IMR-90 (cell line): ENCODE measurements around the gene ARHGAP21. TPM values are rescaled to one million over a fixed set of nuclear protein-coding genes. Genes with fewer than 3 reads are reported as not detected.
"Not testable (repeated sequence)": the region's sequence is repeated elsewhere in the genome, so short reads cannot be mapped to it uniquely, and the experiment has no call there.

Source experiments
- ATAC-seq: fragments of 200-7000 bp; cut with Tn5 transposase; 2 replicates; pipeline ENCODE4 v1.9.1; 2020; ENCODE audit warnings: low read depth, mild to moderate bottlenecking, moderate library complexity
- BruUV-seq: library from RNA; stranded (reverse); fragments of 400-500 nt; replicated peaks from 2 replicates; lab custom pipeline; 2021; lab: Mats Ljungman, UMichigan
- CTCF ChIA-PET: fragments of 300-600 bp; formaldehyde crosslinking; extraction: SDS; loops from one replicate; lab custom pipeline; 2021; ENCODE audit warnings: antibody characterized with exemption; lab: Yijun Ruan, JAX
- POLR2A ChIA-PET: fragments of 300-600 bp; sonication (Branson Sonifier 250); formaldehyde crosslinking; loops from one replicate; lab custom pipeline; 2022; ENCODE audit warnings: antibody characterized with exemption; ENCODE audit not compliant: unreplicated experiment; lab: Charles Lee
- DNase-seq: peaks from one replicate; pipeline ENCODE4 v3.0.0; 2013
- H2AFZ ChIP-seq: replicated peaks from 2 replicates; pipeline ENCODE3; 2013; ENCODE audit warnings: low read length, mild to moderate bottlenecking; ENCODE audit not compliant: poor library complexity
- H2AK5ac ChIP-seq: 2 replicates; pipeline ENCODE4 v1.6.1; 2013; ENCODE audit warnings: low read depth, low read length, inconsistent platforms
- H2AK9ac ChIP-seq: replicated peaks from 2 replicates; pipeline ENCODE3; 2013; ENCODE audit warnings: mild to moderate bottlenecking, low read depth, low read length, moderate library complexity; ENCODE audit not compliant: poor library complexity
- H2BK120ac ChIP-seq: 2 replicates; pipeline ENCODE4 v1.6.1; 2013; ENCODE audit warnings: low read depth, low read length, inconsistent platforms
- H2BK15ac ChIP-seq: 3 replicates; pipeline ENCODE4 v1.6.1; 2013; ENCODE audit warnings: low read depth, low read length, inconsistent platforms
- H2BK20ac ChIP-seq: 2 replicates; pipeline ENCODE4 v1.6.1; 2013; ENCODE audit warnings: low read depth, mild to moderate bottlenecking, inconsistent platforms, low read length, moderate library complexity
- H2BK5ac ChIP-seq: 2 replicates; pipeline ENCODE4 v1.6.1; 2013; ENCODE audit warnings: mild to moderate bottlenecking, low read depth, low read length, inconsistent platforms; ENCODE audit not compliant: poor library complexity, severe bottlenecking
- H3K14ac ChIP-seq: replicated peaks from 2 replicates; pipeline ENCODE4 v1.6.1; 2013; ENCODE audit warnings: low read depth, low read length, inconsistent platforms
- H3K18ac ChIP-seq: 2 replicates; pipeline ENCODE4 v1.6.1; 2013; ENCODE audit warnings: low read depth, low read length, control low read depth
- H3K23ac ChIP-seq: 2 replicates; pipeline ENCODE4 v1.6.1; 2013; ENCODE audit warnings: low read depth, low read length, inconsistent platforms
- H3K27ac ChIP-seq: 2 replicates; pipeline ENCODE4 v1.5.1; 2013; ENCODE audit warnings: mild to moderate bottlenecking, control low read depth, low read length; ENCODE audit not compliant: insufficient read depth
- H3K27me3 ChIP-seq: 2 replicates; pipeline ENCODE4 v1.6.1; 2013; ENCODE audit warnings: low read length; ENCODE audit not compliant: control insufficient read depth, insufficient read depth
- H3K36me3 ChIP-seq: 2 replicates; pipeline ENCODE4 v1.6.1; 2013; ENCODE audit warnings: low read length, mixed read lengths; ENCODE audit not compliant: control insufficient read depth, insufficient read depth
- H3K4ac ChIP-seq: 2 replicates; pipeline ENCODE4 v1.6.1; 2013; ENCODE audit warnings: low read depth, low read length, inconsistent platforms
- H3K4me1 ChIP-seq: 2 replicates; pipeline ENCODE4 v1.6.1; 2013; ENCODE audit warnings: low read length, mixed read lengths; ENCODE audit not compliant: control insufficient read depth, insufficient read depth
- H3K4me2 ChIP-seq: 2 replicates; pipeline ENCODE4 v1.6.1; 2013; ENCODE audit warnings: low read depth, mild to moderate bottlenecking, control low read depth, low read length, moderate library complexity
- H3K4me3 ChIP-seq: 2 replicates; pipeline ENCODE4 v1.5.1; 2013; ENCODE audit warnings: low read depth, mild to moderate bottlenecking, control low read depth, low read length, moderate library complexity; ENCODE audit not compliant: insufficient read depth
- H3K56ac ChIP-seq: 2 replicates; pipeline ENCODE4 v1.6.1; 2013; ENCODE audit warnings: low read length, inconsistent platforms; ENCODE audit not compliant: insufficient read depth; ENCODE audit errors: extremely low read depth
- H3K79me1 ChIP-seq, 2 experiments: 2 replicates each; pipeline ENCODE4 v1.6.1; 2013; ENCODE audit warnings: low read length in 2 of 2, inconsistent platforms in 1 of 2, low read depth in 1 of 2
- H3K9ac ChIP-seq: 2 replicates; pipeline ENCODE4 v1.6.1; 2013; ENCODE audit warnings: low read depth, low read length, control low read depth
- H3K9me1 ChIP-seq: 2 replicates; pipeline ENCODE4 v1.6.1; 2013; ENCODE audit warnings: low read length, inconsistent platforms; ENCODE audit not compliant: insufficient read depth
- H3K9me3 ChIP-seq: 2 replicates; pipeline ENCODE4 v1.6.1; 2013; ENCODE audit warnings: low read length; ENCODE audit not compliant: control insufficient read depth, insufficient read depth
- H4K20me1 ChIP-seq: 2 replicates; pipeline ENCODE4 v1.6.1; 2013; ENCODE audit warnings: low read length, inconsistent platforms; ENCODE audit not compliant: insufficient read depth
- H4K5ac ChIP-seq: 2 replicates; pipeline ENCODE4 v1.6.1; 2013; ENCODE audit warnings: mild to moderate bottlenecking, low read depth, low read length, control low read depth
- H4K8ac ChIP-seq, 2 experiments: 2 replicates each; pipeline ENCODE4 v1.6.1; 2013; ENCODE audit warnings: low read depth in 2 of 2, low read length in 2 of 2, control low read depth in 1 of 2, inconsistent platforms in 1 of 2
- H4K91ac ChIP-seq: 2 replicates; pipeline ENCODE4 v1.6.1; 2013; ENCODE audit warnings: low read depth, low read length, inconsistent platforms; ENCODE audit not compliant: insufficient read depth
- BHLHE40 ChIP-seq: fragments of 150-350 bp; IDR thresholded peaks from 2 replicates; pipeline ENCODE4 v1.6.1; 2016; ENCODE audit warnings: mild to moderate bottlenecking, low read depth, low read length
- CHD1 ChIP-seq: IDR thresholded peaks from 2 replicates; pipeline ENCODE4 v1.6.1; 2012; ENCODE audit warnings: low read depth, low read length, improper control_type of control experiment
- RAD21 ChIP-seq: IDR thresholded peaks from 2 replicates; pipeline ENCODE4 v1.6.1; 2012; ENCODE audit warnings: low read length, improper control_type of control experiment
- RCOR1 ChIP-seq: IDR thresholded peaks from 2 replicates; pipeline ENCODE4 v1.6.1; 2012; ENCODE audit warnings: mild to moderate bottlenecking, low read length, improper control_type of control experiment; ENCODE audit not compliant: insufficient replicate concordance
- WGBS, 2 experiments: methylation state at CpG; one replicate each; pipeline versions ENCODE4 v1.1.5 to v1.1.7; 2013; ENCODE audit warnings: missing lambda C conversion rate in 2 of 2; ENCODE audit not compliant: insufficient read length in 1 of 2; ENCODE audit errors: extremely low coverage in 2 of 2; 5-methylcytosine and 5-hydroxymethylcytosine counted together
- dilution Hi-C: fragments of 300-500 bp; cut with HindIII; formaldehyde crosslinking; loops from one replicate; pipeline ENCODE4 v1.14.3; 2018; ENCODE audit warnings: low sequenced_read_pairs; ENCODE audit not compliant: unreplicated experiment
- in situ Hi-C: fragments of 300-500 bp; cut with MboI; formaldehyde crosslinking; loops from 3 replicates; pipeline ENCODE4 v1.14.3; 2019; ENCODE audit warnings: low sequenced_read_pairs, inconsistent platforms, mixed read lengths
- intact Hi-C: fragments of 100-400 bp; cut with micrococcal nuclease; formaldehyde crosslinking; loops from 2 replicates; pipeline ENCODE4 v1.10.0; 2022
- polyA plus RNA-seq, 3 experiments: library from polyadenylated mRNA; depleted of rRNA; stranded (reverse); fragments of >200 nt; gene quantifications; 2 replicates each; pipeline ENCODE4 v1.2.3, GENCODE V29; 2012; ENCODE audit warnings: low replicate concordance in 1 of 3
- total RNA-seq: library from RNA; depleted of rRNA; stranded (reverse); fragments of >200 nt; gene quantifications from 2 replicates; pipeline ENCODE4 v1.2.3, GENCODE V29; 2012

Gene ARHGAP21
- total and polyA plus RNA-seq, 2 of the 4 experiments (the other 2 are of a cell fraction), result 43.3 to 94.3 TPM

GRCh38 chr10:24759672-24760071, 36.0 kb upstream of the ARHGAP21 start (continued):
- no peak for TF ChIP-seq BHLHE40
- no peak for TF ChIP-seq RCOR1
- no peak for TF ChIP-seq CHD1
- TF ChIP-seq RAD21, result no peak

- H4K20me1 ChIP-seq, CTCF ChIA-PET, BruUV-seq, intact Hi-C loops, H2AK5ac ChIP-seq, H2AFZ ChIP-seq, H4K91ac ChIP-seq, H3K4ac ChIP-seq, DNase-seq, H3K14ac ChIP-seq, H2BK20ac ChIP-seq, H3K27ac ChIP-seq, H2AK9ac ChIP-seq, H3K56ac ChIP-seq, H4K8ac ChIP-seq, H3K4me3 ChIP-seq, H2BK15ac ChIP-seq, H3K79me1 ChIP-seq, H2BK5ac ChIP-seq, H3K9me3 ChIP-seq, H3K23ac ChIP-seq, H3K27me3 ChIP-seq, H3K36me3 ChIP-seq, POLR2A ChIA-PET, H3K9me1 ChIP-seq, H3K18ac ChIP-seq, dilution Hi-C loops, H4K5ac ChIP-seq, H3K9ac ChIP-seq, H2BK120ac ChIP-seq, in situ Hi-C loops, ATAC-seq, H3K4me2 ChIP-seq: not testable (repeated sequence)
- H3K4me1 ChIP-seq, result peaks cover 10% of the 10 kb centered on the region
- no CpG with 5 or more reads among the region's 3 CpGs for WGBS, 2 experiments
Measured at GRCh38 chr10:24758254-24758653, 34.6 kb upstream of the ARHGAP21 start.
